B cell (primary cell): Measurements from ENCODE around the gene TRIM51G. TPM values are rescaled to one million over a fixed set of nuclear protein-coding genes. Genes with fewer than 3 reads are reported as not detected.
"Not testable (repeated sequence)": the region's sequence is repeated elsewhere in the genome, so short reads cannot be mapped to it uniquely, and the experiment has no call there.

Experiments
- ATAC-seq: fragments of 200-7000 bp; cut with Tn5 transposase; one replicate; pipeline ENCODE4 v1.10.0; 2021; ENCODE audit warnings: low read depth, mild to moderate bottlenecking, moderate number of reproducible peaks, moderate library complexity
- CTCF ChIA-PET: fragments of 350-600 bp; sonication (Branson Sonifier 250); formaldehyde crosslinking; loops from one replicate; lab custom pipeline; 2021; ENCODE audit warnings: antibody characterized with exemption, inconsistent platforms; lab: Charles Lee
- POLR2A ChIA-PET: fragments of 350-600 bp; sonication (Branson Sonifier 250); formaldehyde crosslinking; loops from one replicate; lab custom pipeline; 2021; ENCODE audit warnings: antibody characterized with exemption; lab: Charles Lee
- DNase-seq: peaks from one replicate; pipeline ENCODE4 v3.0.0; 2013
- H2AFZ ChIP-seq: 2 replicates; pipeline ENCODE4 v1.6.1; 2012; ENCODE audit warnings: mild to moderate bottlenecking, low read depth, low read length; ENCODE audit not compliant: insufficient read depth, poor library complexity, severe bottlenecking
- H3K27ac ChIP-seq, 2 donors: 1 replicate in 1 of 2; 2 replicates in 1 of 2; pipeline ENCODE4 v1.5.1; 2012 to 2013; ENCODE audit warnings: low read length in 2 of 2, mild to moderate bottlenecking in 2 of 2, moderate library complexity in 1 of 2
- H3K27me3 ChIP-seq, 4 experiments: fragments of 200-600 bp in 1 of 4; sonication (generic) in 1 of 4; replicated peaks in 1 of 4; 1 replicate in 2 of 4; 2 replicates in 2 of 4; pipeline versions ENCODE4 v1.6.1 to v1.7.0; 2013 to 2016; ENCODE audit warnings: low read length in 3 of 4, mild to moderate bottlenecking in 2 of 4, mixed read lengths in 1 of 4, moderate library complexity in 1 of 4; ENCODE audit not compliant: insufficient read depth in 4 of 4, control insufficient read depth in 3 of 4; ENCODE audit errors: control extremely low read depth in 1 of 4
- H3K36me3 ChIP-seq, 2 experiments: replicated peaks in 1 of 2; 1 replicate in 1 of 2; 2 replicates in 1 of 2; pipeline versions ENCODE4 v1.6.1 to v1.7.1; 2013; ENCODE audit warnings: low read length in 1 of 2; ENCODE audit not compliant: insufficient read depth in 2 of 2, control insufficient read depth in 1 of 2; ENCODE audit errors: control extremely low read depth in 1 of 2, extremely low read depth in 1 of 2
- H3K4me1 ChIP-seq, 2 donors: fragments of 200-600 bp in 1 of 2; sonication (generic) in 1 of 2; 1 replicate in 1 of 2; 2 replicates in 1 of 2; pipeline versions ENCODE4 v1.5.1 to v1.6.1; 2013 to 2017; ENCODE audit warnings: low read length in 2 of 2; ENCODE audit not compliant: control insufficient read depth in 2 of 2, insufficient read depth in 2 of 2
- H3K4me2 ChIP-seq: replicated peaks from 2 replicates; pipeline ENCODE3; 2012; ENCODE audit warnings: mild to moderate bottlenecking, low read depth, low read length; ENCODE audit not compliant: poor library complexity, severe bottlenecking
- H3K4me3 ChIP-seq, 5 experiments: fragments of 200-600 bp in 1 of 5; sonication (generic) in 1 of 5; 1 replicate in 3 of 5; 2 replicates in 2 of 5; pipeline versions ENCODE4 v1.5.1 to v1.7.0; 2011 to 2016; ENCODE audit warnings: low read length in 4 of 5, mild to moderate bottlenecking in 4 of 5, low read depth in 2 of 5, control low read depth in 1 of 5, moderate library complexity in 1 of 5; ENCODE audit not compliant: insufficient read depth in 1 of 5; ENCODE audit errors: control extremely low read depth in 1 of 5, extremely low read depth in 1 of 5
- H3K79me2 ChIP-seq: fragments of 200-600 bp; sonication (generic); one replicate; pipeline ENCODE4 v1.6.0; 2016; ENCODE audit warnings: low read length; ENCODE audit not compliant: control insufficient read depth, insufficient read depth
- H3K9ac ChIP-seq: fragments of 200-600 bp; sonication (generic); 2 replicates; pipeline ENCODE4 v1.6.1; 2017; ENCODE audit warnings: mild to moderate bottlenecking, low read length, moderate library complexity
- H3K9me3 ChIP-seq, 3 donors: one replicate each; pipeline versions ENCODE4 v1.6.1 to v1.7.1; 2013; ENCODE audit warnings: low read length in 2 of 3; ENCODE audit not compliant: control insufficient read depth in 2 of 3, insufficient read depth in 1 of 3; ENCODE audit errors: control extremely low read depth in 1 of 3
- H4K20me1 ChIP-seq: 2 replicates; pipeline ENCODE4 v1.6.0; 2012; ENCODE audit warnings: mild to moderate bottlenecking, low read length; ENCODE audit not compliant: insufficient read depth, control insufficient read depth, poor library complexity, severe bottlenecking
- H3K27ac Mint-ChIP-seq: one replicate; pipeline ENCODE4 v1.8.0; 2021; ENCODE audit warnings: mixed read lengths
- H3K27me3 Mint-ChIP-seq: one replicate; pipeline ENCODE4 v1.8.0; 2021; ENCODE audit warnings: mixed read lengths
- H3K4me1 Mint-ChIP-seq: one replicate; pipeline ENCODE4 v1.8.0; 2021; ENCODE audit warnings: mixed read lengths
- H3K4me3 Mint-ChIP-seq: one replicate; pipeline ENCODE4 v1.8.0; 2021; ENCODE audit warnings: mixed read lengths
- H3K9me3 Mint-ChIP-seq: one replicate; pipeline ENCODE4 v1.8.0; 2022; ENCODE audit warnings: mixed read lengths; ENCODE audit not compliant: insufficient read depth
- WGBS: methylation state at CpG from one replicate; pipeline ENCODE4 v1.1.5; 2013; ENCODE audit warnings: missing lambda C conversion rate; ENCODE audit not compliant: insufficient coverage; 5-methylcytosine and 5-hydroxymethylcytosine counted together
- intact Hi-C: fragments of 100-400 bp; cut with micrococcal nuclease; formaldehyde crosslinking; loops from one replicate; pipeline ENCODE4 v1.10.0; 2022
- polyA minus RNA-seq: library from RNA; depleted of rRNA, polyadenylated mRNA; stranded (reverse); fragments of >200 nt; gene quantifications from 2 replicates; pipeline ENCODE4 v1.2.3, GENCODE V29; 2012
- polyA plus RNA-seq: library from polyadenylated mRNA; depleted of rRNA; stranded (reverse); fragments of >200 nt; gene quantifications from 2 replicates; pipeline ENCODE4 v1.2.3, GENCODE V29; 2012
- total RNA-seq, 2 donors: library from RNA; stranded (reverse); fragments of 120-200 nt in 1 of 2; gene quantifications; 1 replicate in 1 of 2; 2 replicates in 1 of 2; pipeline versions ENCODE4 v1.2.3 to v1.2.4, GENCODE V29; 2013 to 2022

The TRIM51G gene, protein sequence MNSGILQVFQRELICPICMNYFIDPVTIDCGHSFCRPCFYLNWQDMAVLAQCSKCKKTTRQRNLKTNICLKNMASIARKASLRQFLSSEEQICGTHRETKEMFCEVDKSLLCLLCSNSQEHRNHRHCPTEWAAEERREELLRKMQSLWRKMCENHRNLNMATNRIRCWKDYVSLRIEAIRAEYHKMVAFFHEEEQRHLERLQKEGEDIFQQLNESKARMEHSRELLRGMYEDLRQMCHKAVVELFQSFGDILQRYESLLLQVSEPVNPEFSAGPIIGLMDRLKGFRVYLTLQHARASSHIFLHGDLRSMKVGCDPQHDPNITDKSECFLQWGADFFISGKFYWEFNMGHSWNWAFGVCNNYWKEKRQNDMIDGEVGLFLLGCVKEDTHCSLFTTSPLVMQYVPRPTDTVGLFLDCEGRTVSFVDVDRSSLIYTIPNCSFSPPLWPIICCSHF
- total RNA-seq: not detected in 2 replicates
- not detected for total RNA-seq (2013)
- polyA plus RNA-seq: not detected in 2 replicates
- not detected in 2 replicates for polyA minus RNA-seq

DNA sequence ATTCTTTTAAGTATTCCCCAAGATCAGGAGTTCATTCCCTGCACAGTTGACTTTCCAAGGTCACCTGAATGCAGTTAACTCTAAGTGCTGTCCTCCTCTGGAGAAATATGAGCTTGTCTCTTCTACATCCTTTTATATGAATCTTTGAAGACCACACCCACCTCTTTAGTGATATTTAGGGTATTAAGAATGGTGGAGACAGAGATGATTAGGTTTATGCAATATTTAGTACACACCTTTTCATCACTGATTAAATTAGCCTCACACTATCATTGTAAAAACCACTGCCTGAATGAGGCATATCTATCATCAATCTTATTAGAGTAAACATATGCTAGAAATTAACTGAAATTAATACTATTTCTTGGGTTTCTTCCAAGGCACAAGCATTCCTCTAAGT is at the start of gene TRIM51G:
TRIM51G (minus strand) TSS at position 101 of the 400 bp plus-strand sequence. CDS start 2,190 bp downstream, outside the sequence.
- CTCF ChIA-PET, H3K27me3 ChIP-seq, H3K27me3 Mint-ChIP-seq, intact Hi-C loops, H3K9ac ChIP-seq, DNase-seq, H3K4me1 ChIP-seq, H3K27ac Mint-ChIP-seq, H3K4me1 Mint-ChIP-seq, H3K9me3 Mint-ChIP-seq, H3K4me3 ChIP-seq, H3K4me2 ChIP-seq, H3K27ac ChIP-seq, ATAC-seq, H3K79me2 ChIP-seq, H4K20me1 ChIP-seq, H2AFZ ChIP-seq, H3K4me3 Mint-ChIP-seq, H3K9me3 ChIP-seq, POLR2A ChIA-PET, H3K36me3 ChIP-seq: not testable (repeated sequence)

DNA sequence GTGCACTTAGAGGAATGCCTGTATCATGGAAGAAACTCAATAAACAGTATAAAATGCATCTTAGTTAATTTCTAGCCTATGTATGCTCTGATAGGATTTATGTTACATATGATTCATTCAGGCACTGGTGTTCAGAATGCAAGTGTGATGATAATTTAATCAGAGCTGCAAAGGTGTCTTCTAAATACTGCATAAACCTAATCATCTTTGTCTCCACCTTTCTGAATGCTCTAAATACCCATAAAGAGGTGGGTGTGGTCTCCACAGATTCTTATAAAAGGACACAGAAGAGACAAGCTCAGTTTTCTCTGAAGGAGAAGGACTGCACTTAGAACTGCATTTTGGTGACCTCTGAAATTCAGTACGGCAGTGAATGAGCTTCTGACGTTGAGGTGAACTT is 44.8 kb upstream of the TRIM51G start, which contains the start of gene TRIM49B:
TRIM49B (plus strand) TSS at position 301 of the 400 bp plus-strand sequence. CDS start 2,777 bp downstream, outside the sequence.
- H3K9me3 ChIP-seq, H2AFZ ChIP-seq, H3K4me3 Mint-ChIP-seq, H3K27ac ChIP-seq, H3K4me3 ChIP-seq, CTCF ChIA-PET, H3K79me2 ChIP-seq, H4K20me1 ChIP-seq, H3K9me3 Mint-ChIP-seq, intact Hi-C loops, H3K9ac ChIP-seq, H3K27me3 Mint-ChIP-seq, H3K4me1 ChIP-seq, POLR2A ChIA-PET, H3K4me2 ChIP-seq, H3K36me3 ChIP-seq, DNase-seq, H3K27me3 ChIP-seq, H3K27ac Mint-ChIP-seq, H3K4me1 Mint-ChIP-seq, ATAC-seq: not testable (repeated sequence)
- WGBS: no CpG with 5 or more reads among the region's 2 CpGs

DNA sequence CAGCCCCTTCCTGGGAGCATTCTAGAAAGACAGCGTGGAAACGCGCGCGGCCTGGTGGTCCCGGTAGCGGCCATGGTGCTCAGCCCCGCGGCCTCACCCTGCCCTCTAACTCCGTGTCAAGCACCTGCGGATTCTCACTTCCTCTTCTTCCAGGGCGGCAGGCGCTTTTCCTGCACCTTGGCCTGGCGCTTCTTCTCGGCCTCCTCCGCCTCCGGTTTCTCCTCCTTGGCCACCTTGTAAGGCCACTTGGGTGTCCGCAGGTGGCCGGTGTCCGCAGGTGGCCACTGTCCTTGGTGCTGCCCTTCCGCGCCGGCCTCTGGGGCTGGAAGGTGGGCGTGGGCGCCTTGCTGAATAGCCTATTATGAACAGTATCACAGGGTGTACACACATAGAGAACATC is 15.1 kb downstream of the TRIM51G start:
- H3K27me3 Mint-ChIP-seq, H3K27ac Mint-ChIP-seq, H3K4me3 Mint-ChIP-seq, H3K9me3 Mint-ChIP-seq, H3K9ac ChIP-seq, H3K27ac ChIP-seq, H2AFZ ChIP-seq, H3K4me2 ChIP-seq, H3K27me3 ChIP-seq, H3K4me1 ChIP-seq, H3K79me2 ChIP-seq, DNase-seq, H3K4me1 Mint-ChIP-seq, H3K4me3 ChIP-seq, ATAC-seq, POLR2A ChIA-PET, H3K9me3 ChIP-seq, CTCF ChIA-PET, H4K20me1 ChIP-seq, H3K36me3 ChIP-seq: not testable (repeated sequence)
- intact Hi-C loops: loop anchor here (10.0 kb wide), 1 partner anchor 856 kb away; no protein-coding TSS in a partner anchor
- WGBS: 98% methylated on average over 20 of the region's 25 CpGs
